Cardiac fibroblast (primary cell): Measurements from ENCODE around the gene FBXW5.

Experiments
- DNase-seq, 2 donors: peaks; one replicate each; pipeline versions ENCODE4 v3.0.0 to v3.0.0-alpha.2; 2010; ENCODE audit warnings: low read depth in 2 of 2
- H3K4me3 ChIP-seq, 2 donors: replicated peaks in 1 of 2; 1 replicate in 1 of 2; 2 replicates in 1 of 2; pipeline ENCODE4 v1.5.1; 2011; ENCODE audit warnings: low read depth in 2 of 2, low read length in 2 of 2, mild to moderate bottlenecking in 2 of 2, moderate library complexity in 1 of 2
- CTCF ChIP-seq: IDR thresholded peaks from one replicate; pipeline ENCODE4 v1.5.1; 2011; ENCODE audit warnings: low read depth, mild to moderate bottlenecking, low read length, inconsistent platforms

The FBXW5 gene

GRCh38 chr9:136985027-136985602 is 40.6 kb upstream of the FBXW5 start:
- no peak for TF ChIP-seq CTCF
- DNase-seq: no peak

DNA sequence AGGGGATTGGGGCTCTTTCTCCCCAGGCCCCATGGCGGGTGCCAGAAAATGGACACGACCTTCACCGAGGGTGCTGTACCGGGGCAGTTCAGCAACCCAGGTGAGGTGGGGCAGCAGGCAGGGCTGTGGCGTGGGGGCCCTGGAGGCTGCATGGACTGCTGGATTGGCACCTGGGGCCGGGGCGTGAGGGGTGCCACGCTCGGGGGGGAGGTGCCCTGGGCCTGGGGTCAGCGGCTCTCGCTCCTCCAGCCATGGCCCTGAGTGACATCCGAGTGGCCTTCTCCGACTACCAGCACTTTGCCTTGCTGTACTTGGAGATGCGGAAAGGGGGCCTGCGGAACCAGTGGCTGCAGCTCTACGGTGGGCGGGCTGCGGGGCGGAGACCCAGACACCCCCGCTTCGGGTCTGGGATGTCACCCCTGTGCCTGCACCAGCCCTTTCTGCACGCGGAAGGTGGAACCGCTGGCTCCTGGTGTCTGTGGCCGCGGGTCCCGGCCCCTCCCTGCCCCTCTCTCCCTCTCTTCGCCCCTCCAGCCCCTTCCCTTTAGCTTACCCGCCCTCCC is 40.0 kb upstream of the FBXW5 start:
- H3K4me3 ChIP-seq: no peak overlapping the region
- no peak for TF ChIP-seq CTCF
- no peak for DNase-seq

More at GRCh38 chr9:136985027-136985602, 40.6 kb upstream of the FBXW5 start:
- no peak overlapping the region for H3K4me3 ChIP-seq

- no peak overlapping the region for H3K4me3 ChIP-seq
These were observed 39.2 kb upstream of the FBXW5 start for GRCh38 chr9:136983656-136984314.

DNA sequence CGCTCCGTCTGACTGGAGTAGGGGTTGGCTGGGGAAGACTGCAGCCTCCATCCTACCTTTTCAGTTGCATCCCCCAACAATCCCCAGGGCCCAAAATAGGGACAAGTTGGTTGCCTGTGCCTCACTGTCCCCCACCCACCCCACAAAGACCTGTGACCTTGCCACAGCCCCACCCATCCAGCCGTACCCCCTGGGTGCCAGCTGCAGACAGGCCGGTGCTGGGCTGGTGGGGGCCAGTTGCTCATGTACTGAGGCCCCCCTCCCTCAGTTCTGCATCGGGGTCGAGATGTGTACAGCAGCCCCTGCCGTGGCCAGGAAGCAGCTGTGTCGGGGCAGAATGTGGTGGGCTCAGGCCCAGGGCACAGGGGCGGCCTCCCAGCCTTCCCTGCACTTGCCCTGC is 38.6 kb upstream of the FBXW5 start:
- no peak for DNase-seq
- TF ChIP-seq CTCF: no peak
- no peak overlapping the region for H3K4me3 ChIP-seq

More at GRCh38 chr9:136983656-136984314, 39.2 kb upstream of the FBXW5 start:
- no peak for TF ChIP-seq CTCF
- DNase-seq: no peak

- no peak for TF ChIP-seq CTCF
- no peak within 1 kb of the TSS for H3K4me3 ChIP-seq
These were observed 37.9 kb upstream of the FBXW5 start, which contains the start of gene LCNL1 for GRCh38 chr9:136982232-136983051. Gene LCNL1, plus strand, starts transcription at chr9:136982993. Its CDS starts 594 bp downstream, at chr9:136983587.

GRCh38 chr9:136981588-136982231 is 37.2 kb upstream of the FBXW5 start:
- DNase-seq: peak in 1 of 2 donors; percentile 13
- H3K4me3 ChIP-seq: no peak overlapping the region
- TF ChIP-seq CTCF: no peak

More at GRCh38 chr9:136982232-136983051, 37.9 kb upstream of the FBXW5 start, which contains the start of gene LCNL1:
- no peak for DNase-seq
